GM08714 (cell line): ENCODE results near the gene SPG7.
A peak's percentile ranks its signal among the peaks of the same experiment; 100 is the strongest.

ENCODE experiments used
- H3K4me3 ChIP-seq: fragments of 200-500 bp; sonication (Bioruptor generic); 2 replicates; pipeline ENCODE4 v1.5.1; 2014; ENCODE audit warnings: mild to moderate bottlenecking, low read length, inconsistent platforms
- ZNF274 ChIP-seq: IDR thresholded peaks from 2 replicates; pipeline ENCODE4 v1.6.1; 2012; ENCODE audit warnings: mild to moderate bottlenecking, low read depth, low read length

Gene SPG7

GRCh38 chr16:89478576-89479221, 29.5 kb upstream of the SPG7 start:
- no peak for TF ChIP-seq ZNF274
- no peak overlapping the region; the same call in 1 of the 2 replicates for H3K4me3 ChIP-seq

- no peak overlapping the region for H3K4me3 ChIP-seq
- TF ChIP-seq ZNF274 = no peak
These were observed 26.7 kb upstream of the SPG7 start for GRCh38 chr16:89481356-89481955.

- no peak for TF ChIP-seq ZNF274
These were observed 25.9 kb upstream of the SPG7 start for GRCh38 chr16:89482150-89482816.

GRCh38 chr16:89482817-89483205, 25.4 kb upstream of the SPG7 start:
- no peak overlapping the region for H3K4me3 ChIP-seq
- no peak for TF ChIP-seq ZNF274

More at GRCh38 chr16:89482150-89482816, 25.9 kb upstream of the SPG7 start:
- H3K4me3 ChIP-seq = no peak overlapping the region

GRCh38 chr16:89484041-89484501, 24.1 kb upstream of the SPG7 start:
- no peak for TF ChIP-seq ZNF274
- H3K4me3 ChIP-seq = peak overlapping the region; percentile 35; the same call in 1 of the 2 replicates

DNA sequence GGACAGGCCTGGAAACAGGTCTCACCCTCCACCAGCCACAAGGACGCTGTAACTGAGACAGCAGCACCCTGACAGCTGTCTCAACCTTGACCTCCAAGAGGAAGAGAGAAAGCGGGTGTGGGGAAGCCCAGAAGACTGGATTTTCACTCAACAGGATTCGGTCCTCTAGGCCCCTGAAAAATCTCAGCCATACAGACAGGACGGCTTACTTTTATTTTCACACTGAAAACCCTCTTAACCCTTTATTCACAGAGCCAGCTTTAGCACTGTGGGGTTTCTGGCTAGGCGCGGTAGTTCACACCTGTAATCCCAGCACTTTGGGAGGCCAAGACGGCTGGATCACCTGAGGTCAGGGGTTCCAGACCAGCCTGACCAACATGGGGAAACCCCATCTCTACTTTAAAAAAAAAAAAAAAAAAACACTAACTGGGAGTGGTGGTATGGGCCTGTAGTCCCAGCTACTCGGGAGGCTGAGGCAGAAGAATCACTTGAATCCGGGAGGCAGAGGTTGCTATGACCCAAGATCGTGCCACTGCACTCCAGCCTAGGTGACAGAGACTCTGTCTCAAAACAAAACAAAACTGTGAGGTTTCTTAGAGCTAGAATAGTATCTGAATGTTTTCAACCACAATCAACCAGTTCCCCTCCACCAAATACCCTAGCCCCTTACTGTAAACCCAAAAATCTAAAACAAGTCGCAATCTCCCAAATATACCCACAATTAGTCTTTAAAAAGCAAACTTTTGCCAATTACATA, 23.1 kb upstream of the SPG7 start:
- no peak for TF ChIP-seq ZNF274
- peak overlapping the region; percentile 22; the same call in 1 of the 2 replicates for H3K4me3 ChIP-seq

DNA sequence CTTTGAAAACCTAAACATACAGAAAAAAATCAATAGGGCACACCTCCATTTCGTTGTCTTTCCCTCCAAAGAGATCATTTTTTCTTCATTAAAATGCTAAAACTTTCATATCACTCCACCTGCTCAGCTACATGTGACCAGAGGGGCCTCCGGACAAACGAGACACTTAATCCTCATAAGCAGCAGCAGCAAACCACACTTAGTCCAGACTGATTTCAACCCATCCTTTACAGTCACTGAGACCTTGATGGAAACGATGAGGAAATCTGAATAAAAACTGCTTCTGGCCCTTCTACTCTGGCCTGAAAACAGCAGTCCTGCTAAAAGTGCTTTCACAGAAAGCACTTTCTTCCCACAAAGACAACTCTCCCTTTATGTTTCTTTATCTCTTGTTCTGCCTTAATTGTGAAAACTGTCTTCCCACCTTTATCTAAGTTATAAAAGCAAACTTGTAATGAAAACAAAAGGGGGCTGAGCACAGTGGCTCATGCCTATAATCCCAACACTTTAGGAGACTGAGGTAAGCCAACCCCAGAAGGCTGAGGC, 22.4 kb upstream of the SPG7 start:
- no peak for TF ChIP-seq ZNF274
- peak overlapping the region; percentile 47; the same call in 1 of the 2 replicates for H3K4me3 ChIP-seq

DNA sequence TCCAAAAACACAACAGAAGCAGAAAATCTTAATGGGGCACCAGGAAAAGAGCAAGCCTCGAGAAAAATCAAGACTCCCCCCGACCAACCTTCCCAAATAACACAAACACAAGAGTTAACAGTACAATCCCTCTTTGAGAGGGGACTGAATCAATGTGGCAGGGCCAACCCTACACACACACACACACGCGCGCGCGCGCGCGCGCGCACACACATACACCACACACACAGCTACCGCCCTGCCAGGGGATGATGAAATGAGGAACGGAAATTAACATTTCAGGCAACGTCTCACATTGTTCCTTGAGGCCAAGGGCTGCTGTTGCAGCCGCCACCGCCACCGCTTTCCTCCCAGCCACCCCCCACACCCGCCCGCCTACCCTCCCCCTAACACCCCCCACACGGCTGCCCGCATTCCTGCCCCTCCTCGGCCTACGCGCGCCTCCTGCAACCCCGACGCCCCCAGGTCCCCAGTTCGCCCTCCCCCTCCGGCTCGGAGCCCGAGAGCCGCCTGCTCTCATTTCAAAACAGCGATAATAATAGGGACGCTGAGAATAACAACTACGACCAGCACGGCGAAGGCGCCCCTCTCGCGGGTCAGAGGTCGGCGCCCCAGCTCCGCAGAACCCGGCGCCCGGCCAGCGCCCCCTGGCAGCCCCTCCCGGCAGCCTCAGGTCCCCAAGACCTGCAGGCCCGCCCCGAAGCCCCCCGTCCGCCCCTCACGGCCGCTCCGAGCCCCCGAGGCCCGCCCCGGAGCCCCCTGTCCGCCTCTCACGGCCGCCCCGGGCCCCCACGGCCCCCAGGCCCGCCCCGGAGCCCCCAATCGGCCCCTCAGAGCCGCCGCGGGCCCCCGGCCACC, 18.9 kb upstream of the SPG7 start:
- H3K4me3 ChIP-seq = peak overlapping the region; percentile 91
- TF ChIP-seq ZNF274 = no peak

DNA sequence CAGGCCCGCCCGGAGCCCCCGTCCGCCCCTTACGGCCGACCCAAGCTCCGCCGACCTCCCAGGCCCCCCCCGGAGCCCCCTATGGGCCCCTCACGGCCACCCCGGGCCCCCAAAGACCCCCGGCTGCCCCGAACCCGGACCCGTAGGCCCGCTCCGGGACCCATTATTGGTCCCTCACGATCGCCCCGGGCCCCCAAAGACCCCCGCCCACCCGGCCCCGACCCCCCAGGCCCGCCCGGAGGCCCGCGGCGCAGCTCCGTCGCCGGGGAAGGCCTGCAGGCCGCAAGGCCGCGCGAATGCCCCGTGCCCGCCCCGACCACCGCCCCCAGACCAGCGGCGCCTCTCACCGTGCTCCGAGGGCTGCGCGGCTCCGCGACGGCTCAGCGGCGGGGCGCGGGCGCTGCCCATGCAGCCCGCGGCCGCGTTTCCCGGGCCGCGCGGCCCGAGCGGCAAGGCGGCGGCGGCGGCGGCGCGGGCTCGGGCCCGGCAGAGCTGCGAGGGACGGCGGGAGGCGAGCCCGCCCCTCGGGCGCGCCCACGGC, 18.2 kb upstream of the SPG7 start:
- no peak for TF ChIP-seq ZNF274
- peak overlapping the region; percentile 71 for H3K4me3 ChIP-seq

DNA sequence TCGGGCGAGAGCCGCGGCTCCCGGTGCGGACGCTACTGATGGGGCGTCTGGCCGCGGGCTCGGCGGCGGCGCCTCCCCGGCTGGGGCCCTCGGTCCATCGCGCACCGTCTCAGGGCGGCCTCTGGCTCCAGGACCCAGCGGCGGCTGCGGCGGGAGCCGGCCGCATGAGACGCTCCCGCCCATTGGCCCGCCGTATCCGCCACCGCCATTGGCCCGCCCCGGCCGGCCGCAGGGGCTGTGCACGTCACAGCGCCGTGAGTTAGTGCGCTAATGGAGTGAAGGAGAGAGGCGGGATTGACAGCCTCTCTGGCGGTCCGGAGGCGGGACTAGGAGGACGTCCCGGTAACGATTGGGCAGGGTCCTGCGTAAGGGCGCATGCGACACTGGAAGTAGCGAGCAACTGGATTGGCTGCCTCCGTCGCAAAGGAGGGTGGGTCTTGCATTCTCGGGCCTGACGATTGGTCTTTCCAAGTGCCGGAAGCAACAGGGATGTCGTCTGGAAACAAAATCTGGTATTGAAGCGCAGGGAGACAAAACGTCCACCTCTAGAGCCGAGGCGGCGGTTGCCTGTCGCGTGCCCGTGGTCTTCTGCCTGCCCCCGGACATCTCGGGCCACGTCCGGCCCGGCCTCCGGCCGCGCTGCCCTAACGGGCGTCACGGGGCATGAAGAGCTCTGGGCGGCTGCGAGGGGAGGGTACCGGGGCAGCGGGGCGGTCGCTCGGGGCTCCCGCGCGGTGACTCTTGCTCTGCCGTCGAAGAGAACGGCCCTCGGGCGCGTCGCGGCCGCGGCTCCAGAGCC, 17.6 kb upstream of the SPG7 start, which contains the start of gene ANKRD11:
ANKRD11 (minus strand) TSS at position 123 of the 799 bp plus-strand sequence. CDS start 173,542 bp downstream, outside the sequence.
- TF ChIP-seq ZNF274 = no peak
- peak within 1 kb of the TSS; percentile 94 for H3K4me3 ChIP-seq

- H3K4me3 ChIP-seq = peak overlapping the region; percentile 94
- TF ChIP-seq ZNF274 = no peak
These were observed 16.8 kb upstream of the SPG7 start for GRCh38 chr16:89491238-89491869.
